ENCODE measurements around the gene NDUFB8. TPM values are rescaled to one million over a fixed set of nuclear protein-coding genes. Genes with fewer than 3 reads are reported as not detected.

NDUFB8 gene
- polyA plus RNA-seq, 1 experiment, result 204 TPM

- H3K4me3 ChIP-seq (ENCODE audit: low read depth, low read length), result peak overlapping the region; percentile 53
- H3K27me3 ChIP-seq (ENCODE audit: control insufficient read depth, insufficient read depth, low read length), result peaks cover 67% of the 10 kb centered on the region
- ChIA-PET CTCF (interaction anchor here (0.5 to 5.1 kb wide), 19 partner anchors 8 to 401 kb away, joined by 3 to 52 read pairs (median 5); partner anchors contain the start of gene HIF1AN), POLR2A (no interaction called here)
- no peaks in the 10 kb centered on the region for H3K9me3 ChIP-seq (ENCODE audit: control insufficient read depth, insufficient read depth, low read length)
- peak; percentile 13 for DNase-seq (ENCODE audit: low read depth, low spot score)
- TF ChIP-seq CTCF (IDR thresholded peaks at IDR 0.05; ENCODE audit: low read depth, low read length), result peak; percentile 75
- no peak overlapping the region for H3K27ac ChIP-seq (ENCODE audit: low read depth, low read length)
These were observed 47.4 kb downstream of the NDUFB8 start for GRCh38 chr10:100482181-100482833.

GRCh38 chr10:100481462-100482081 is 48.1 kb downstream of the NDUFB8 start:
- Histone ChIP-seq H3K27me3 (ENCODE audit: control insufficient read depth, insufficient read depth, low read length) (peaks cover 67% of the 10 kb centered on the region), H3K9me3 (ENCODE audit: control insufficient read depth, insufficient read depth, low read length) (no peaks in the 10 kb centered on the region), H3K4me3 (ENCODE audit: low read depth, low read length) (peak overlapping the region; percentile 53), H3K27ac (ENCODE audit: low read depth, low read length) (no peak overlapping the region)
- CTCF ChIA-PET, result interaction anchor here (0.7 to 5.1 kb wide), 15 partner anchors 9 to 397 kb away, joined by 3 to 52 read pairs (median 7); partner anchors contain the start of gene HIF1AN
- DNase-seq (ENCODE audit: low read depth, low spot score), result peak; percentile 59
- no peak for TF ChIP-seq CTCF (IDR thresholded peaks at IDR 0.05; ENCODE audit: low read depth, low read length)
- POLR2A ChIA-PET, result no interaction called here

- TF ChIP-seq CTCF (IDR thresholded peaks at IDR 0.05; ENCODE audit: low read depth, low read length), result no peak
- no peak for DNase-seq (ENCODE audit: low read depth, low spot score)
- POLR2A ChIA-PET, result no interaction called here
- Histone ChIP-seq H3K4me3 (ENCODE audit: low read depth, low read length) (no peak overlapping the region), H3K27me3 (ENCODE audit: control insufficient read depth, insufficient read depth, low read length) (peaks cover 56% of the 10 kb centered on the region), H3K27ac (ENCODE audit: low read depth, low read length) (no peak overlapping the region), H3K9me3 (ENCODE audit: control insufficient read depth, insufficient read depth, low read length) (no peaks in the 10 kb centered on the region)
- CTCF ChIA-PET, result interaction anchor here (0.7 to 5.1 kb wide), 5 partner anchors 16 to 142 kb away, joined by 3 to 52 read pairs (median 5); no protein-coding TSS in a partner anchor
These were observed 49.7 kb downstream of the NDUFB8 start for GRCh38 chr10:100480002-100480401.

DNA sequence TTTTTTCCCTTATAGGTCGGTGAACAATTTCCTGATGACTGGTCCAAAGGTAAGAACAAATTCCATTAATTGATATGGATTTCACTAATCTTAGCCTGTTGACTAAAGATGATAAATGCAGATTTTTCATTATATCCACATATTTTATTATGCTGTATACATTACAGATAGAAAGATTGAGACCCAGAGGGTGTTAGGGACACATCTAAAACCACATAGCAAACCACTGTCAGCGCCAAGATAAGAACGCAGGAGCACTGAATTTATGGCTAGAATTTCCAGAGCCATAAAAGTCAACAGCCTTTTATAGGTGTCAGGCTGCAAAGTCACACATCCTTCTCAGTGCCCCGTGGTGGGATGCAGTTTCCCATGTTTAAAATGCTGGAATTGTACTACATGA is 50.6 kb downstream of the NDUFB8 start:
- Histone ChIP-seq H3K9me3 (ENCODE audit: control insufficient read depth, insufficient read depth, low read length) (no peaks in the 10 kb centered on the region), H3K4me3 (ENCODE audit: low read depth, low read length) (no peak overlapping the region), H3K27ac (ENCODE audit: low read depth, low read length) (no peak overlapping the region), H3K27me3 (ENCODE audit: control insufficient read depth, insufficient read depth, low read length) (peaks cover 47% of the 10 kb centered on the region)
- CTCF ChIA-PET, result interaction anchor here (0.7 kb wide), 1 partner anchor 45 kb away, joined by 4 read pairs; no protein-coding TSS in a partner anchor
- no peak for TF ChIP-seq CTCF (IDR thresholded peaks at IDR 0.05; ENCODE audit: low read depth, low read length)
- POLR2A ChIA-PET, result no interaction called here
- DNase-seq (ENCODE audit: low read depth, low spot score), result no peak

- CTCF ChIA-PET, result no interaction called here
- no peak for TF ChIP-seq CTCF (IDR thresholded peaks at IDR 0.05; ENCODE audit: low read depth, low read length)
- no peak for DNase-seq (ENCODE audit: low read depth, low spot score)
- Histone ChIP-seq H3K4me3 (ENCODE audit: low read depth, low read length) (no peak overlapping the region), H3K27me3 (ENCODE audit: control insufficient read depth, insufficient read depth, low read length) (peaks cover 37% of the 10 kb centered on the region), H3K9me3 (ENCODE audit: control insufficient read depth, insufficient read depth, low read length) (no peaks in the 10 kb centered on the region), H3K27ac (ENCODE audit: low read depth, low read length) (no peak overlapping the region)
- POLR2A ChIA-PET, result no interaction called here
These were observed 51.7 kb downstream of the NDUFB8 start for GRCh38 chr10:100477970-100478369.
